CD4-positive, alpha-beta T cell treated with Interleukin-12 subunit alpha and Interleukin-12 subunit beta, for 1 hour (primary cell): ENCODE measurements around the gene LMNTD1.
"Not testable (repeated sequence)": the region's sequence is repeated elsewhere in the genome, so short reads cannot be mapped to it uniquely, and the experiment has no call there.

Experiments used
- DNase-seq: peaks from one replicate; pipeline ENCODE4 v3.0.0-alpha.2; 2020

Gene LMNTD1

GRCh38 chr12:25426821-25427220 lies 126.3 kb downstream of the LMNTD1 start:
- DNase-seq: not testable (repeated sequence)
